K562 (cell line): Measurements from ENCODE around the gene SH3BP5. TPM values are rescaled to one million over a fixed set of nuclear protein-coding genes. Genes with fewer than 3 reads are reported as not detected.
A peak's percentile ranks its signal among the peaks of the same experiment; 100 is the strongest.

Experiments
- ATAC-seq: fragments of 200-7000 bp; cut with Tn5 transposase; 3 replicates; pipeline ENCODE4 v1.9.1; 2020; ENCODE audit warnings: moderate library complexity
- BruUV-seq: library from RNA; stranded (reverse); fragments of 400-500 nt; replicated peaks from 2 replicates; lab custom pipeline; 2021; lab: Mats Ljungman, UMichigan
- CTCF ChIA-PET: fragments of 300-600 bp; formaldehyde crosslinking; extraction: SDS; loops from one replicate; lab custom pipeline; 2021; ENCODE audit warnings: low intra/inter-chr PET ratio; lab: Yijun Ruan, JAX
- POLR2A ChIA-PET: fragments of 300-600, 350-650 bp; sonication (Branson Sonifier 250); formaldehyde crosslinking; extraction: SDS; loops from one replicate; lab custom pipeline; 2021; ENCODE audit warnings: antibody characterized with exemption, inconsistent platforms; lab: Yijun Ruan, JAX
- DNase-seq, 4 experiments: peaks; one replicate each; pipeline versions ENCODE4 v3.0.0 to v3.0.0-alpha.2; 2011 to 2018; ENCODE audit warnings: low spot score in 3 of 4, mixed read lengths in 3 of 4; ENCODE audit errors: extremely low read depth in 1 of 4
- FAIRE-seq: peaks from 2 replicates; lab custom pipeline; 2011; peaks lifted over from hg19 to GRCh38; lab: Jason Lieb, UNC
- H2AFZ ChIP-seq: 2 replicates; pipeline ENCODE4 v1.6.0; 2011; ENCODE audit warnings: low read depth, low read length, control low read depth, inconsistent platforms
- H3K27ac ChIP-seq: fragments of 200-600 bp; 3 replicates; pipeline ENCODE4 v1.8.0; 2011; ENCODE audit warnings: low read depth, mild to moderate bottlenecking, control low read depth, inconsistent platforms, low read length, moderate library complexity, mixed read lengths; ENCODE audit errors: extremely low read depth
- H3K27me3 ChIP-seq, 2 experiments: fragments of 300-600 bp in 1 of 2; 2 replicates in 1 of 2; 3 replicates in 1 of 2; pipeline versions ENCODE4 v1.6.0 to v1.8.0; 2011; ENCODE audit warnings: inconsistent platforms in 2 of 2, low read length in 2 of 2, mild to moderate bottlenecking in 1 of 2, mixed read lengths in 1 of 2, moderate library complexity in 1 of 2; ENCODE audit not compliant: control insufficient read depth in 2 of 2, insufficient read depth in 2 of 2
- H3K36me3 ChIP-seq: fragments of 300-600 bp; 3 replicates; pipeline ENCODE4 v1.8.0; 2011; ENCODE audit warnings: mild to moderate bottlenecking, low read length, inconsistent platforms; ENCODE audit not compliant: control insufficient read depth, insufficient read depth
- H3K4me1 ChIP-seq, 2 experiments: fragments of 200-600 bp in 1 of 2; replicated peaks in 1 of 2; 2 replicates in 1 of 2; 3 replicates in 1 of 2; pipeline versions ENCODE4 v1.5.1 to v1.8.0; 2011; ENCODE audit warnings: inconsistent platforms in 2 of 2, low read length in 2 of 2, mild to moderate bottlenecking in 1 of 2, mixed read lengths in 1 of 2, moderate library complexity in 1 of 2; ENCODE audit not compliant: control insufficient read depth in 2 of 2, insufficient read depth in 2 of 2
- H3K4me2 ChIP-seq: 2 replicates; pipeline ENCODE4 v1.6.1; 2011; ENCODE audit warnings: low read length, control low read depth, inconsistent platforms, mixed read lengths; ENCODE audit not compliant: insufficient read depth
- H3K4me3 ChIP-seq: fragments of 200-600 bp; sonication (generic), shearing (Covaris generic); 2 replicates; pipeline ENCODE4 v1.5.1; 2016; ENCODE audit warnings: control low read depth, inconsistent platforms
- H3K79me2 ChIP-seq: fragments of 200-600 bp; 3 replicates; pipeline ENCODE4 v1.8.0; 2011; ENCODE audit warnings: low read length, inconsistent platforms; ENCODE audit not compliant: control insufficient read depth, insufficient read depth
- H3K9ac ChIP-seq, 2 experiments: 2 replicates each; pipeline versions ENCODE4 v1.6.0 to v1.6.1; 2011; ENCODE audit warnings: low read depth in 2 of 2, low read length in 2 of 2, control low read depth in 1 of 2, inconsistent platforms in 1 of 2, mild to moderate bottlenecking in 1 of 2, mixed read lengths in 1 of 2; ENCODE audit not compliant: insufficient read depth in 1 of 2
- H3K9me1 ChIP-seq: one replicate; pipeline ENCODE4 v1.6.0; 2011; ENCODE audit warnings: inconsistent platforms, mild to moderate bottlenecking, low read length, moderate library complexity; ENCODE audit not compliant: control insufficient read depth, insufficient read depth
- H3K9me3 ChIP-seq: replicated peaks from 2 replicates; pipeline ENCODE4 v1.5.1; 2011; ENCODE audit warnings: low read depth, low read length, inconsistent platforms; ENCODE audit not compliant: control insufficient read depth, insufficient read depth
- H4K20me1 ChIP-seq: replicated peaks from 2 replicates; pipeline ENCODE4 v1.6.1; 2011; ENCODE audit warnings: low read length, inconsistent platforms, mixed read lengths; ENCODE audit not compliant: control insufficient read depth, insufficient read depth
- C11orf30 ChIP-seq: fragments of 450-650 bp; IDR thresholded peaks from 2 replicates; pipeline ENCODE4 v1.6.1; 2016; ENCODE audit warnings: low read depth, mild to moderate bottlenecking
- DPF2 ChIP-seq: fragments of 450-650 bp; IDR thresholded peaks from 2 replicates; pipeline ENCODE4 v1.6.1; 2016
- HOXB6 ChIP-seq: fragments of 250-450 bp; sonication (Bioruptor Pico); IDR thresholded peaks from 2 replicates; pipeline ENCODE4 v1.5.1; 2022; ENCODE audit warnings: mild to moderate bottlenecking, borderline replicate concordance
- MAFF ChIP-seq: IDR thresholded peaks from 2 replicates; pipeline ENCODE4 v1.6.1; 2012; ENCODE audit warnings: low read length, improper control_type of control experiment
- MAFG ChIP-seq: fragments of 450-650 bp; conservative IDR thresholded peaks from 2 replicates; pipeline ENCODE4 v1.6.1; 2016; ENCODE audit warnings: missing genetic modification characterization, missing compliant biosample characterization
- MAFK ChIP-seq: IDR thresholded peaks from 2 replicates; pipeline ENCODE4 v1.6.1; 2011; ENCODE audit warnings: low read length, improper control_type of control experiment
- MTA2 ChIP-seq: fragments of 450-650 bp; IDR thresholded peaks from 2 replicates; pipeline ENCODE4 v1.6.1; 2016; ENCODE audit warnings: low read depth
- MTA3 ChIP-seq: fragments of 450-650 bp; formaldehyde crosslinking; IDR thresholded peaks from 2 replicates; pipeline ENCODE4 v1.6.1; 2017; ENCODE audit warnings: mild to moderate bottlenecking, borderline replicate concordance
- RB1 ChIP-seq: fragments of 450-650 bp; IDR thresholded peaks from 2 replicates; pipeline ENCODE4 v1.6.1; 2017; ENCODE audit warnings: low read depth, mild to moderate bottlenecking
- TSC22D4 ChIP-seq: fragments of 450-650 bp; IDR thresholded peaks from 2 replicates; pipeline ENCODE4 v1.6.1; 2016; ENCODE audit warnings: missing genetic modification characterization, missing biosample characterization, control low read depth
- ZNF316 ChIP-seq: fragments of 450-650 bp; IDR thresholded peaks from 2 replicates; pipeline ENCODE4 v1.6.1; 2016
- in situ Hi-C: fragments of 300-500 bp; cut with MboI; formaldehyde crosslinking; loops from 4 replicates; pipeline ENCODE4 v1.15.0; 2018; ENCODE audit warnings: inconsistent platforms, mixed read lengths
- intact Hi-C: fragments of 100-400 bp; cut with micrococcal nuclease; formaldehyde crosslinking; loops from 2 replicates; pipeline ENCODE4 v1.14.2; 2022
- polyA plus RNA-seq, 8 experiments: library from polyadenylated mRNA; depleted of rRNA in 4 of 8; stranded (reverse) in 5 of 8; unstranded in 3 of 8; fragments of >200 nt; fragmentation: Nextera tagmentation in 2 of 8; fragmentation: Illumina TruSeq in 1 of 8; extraction: Ambion mirVana in 2 of 8; extraction: Trizol in 1 of 8; gene quantifications; 2 replicates each; pipeline versions ENCODE4 v1.2.1 to v1.2.3, GENCODE V29; 2011 to 2014; ENCODE audit warnings: inconsistent platforms in 1 of 8, missing spikeins in 1 of 8
- total RNA-seq, 7 experiments: library from RNA; depleted of rRNA in 6 of 7; stranded (reverse); fragments of >200 nt in 6 of 7; fragmentation: Illumina TruSeq in 2 of 7; extraction: Trizol in 2 of 7; gene quantifications; 2 replicates each; pipeline versions ENCODE4 v1.2.1 to v1.2.3, GENCODE V29; 2011 to 2021; ENCODE audit warnings: low replicate concordance in 1 of 7
- TF ChIP-seq, protein P1 (sequence below): IDR thresholded peaks from 2 replicates; pipeline ENCODE4 v1.6.1; 2012; ENCODE audit warnings: low read depth, low read length, improper control_type of control experiment, borderline replicate concordance
- TF ChIP-seq, protein P2 (sequence below), 2 experiments: fragments of 250-450 bp in 1 of 2; fragments of 450-650 bp in 1 of 2; sonication (Bioruptor Pico) in 1 of 2; IDR thresholded peaks; 2 replicates each; pipeline versions ENCODE4 v1.6.1 to v1.8.0; 2016 to 2021; ENCODE audit warnings: mild to moderate bottlenecking in 2 of 2, moderate library complexity in 2 of 2, missing compliant biosample characterization in 1 of 2, missing genetic modification characterization in 1 of 2
- TF ChIP-seq, protein P3 (sequence below): fragments of 250-450 bp; sonication (Bioruptor Pico); IDR thresholded peaks from 2 replicates; pipeline ENCODE4 v1.8.0; 2021; ENCODE audit warnings: moderate library complexity, mild to moderate bottlenecking, inconsistent platforms

The SH3BP5 gene
- total and polyA plus RNA-seq, 9 of the 15 experiments (the other 6 are each of a cell fraction or from before 2014, with no cell fraction given), result 2.9 to 29.0 (median 14.9) TPM

DNA sequence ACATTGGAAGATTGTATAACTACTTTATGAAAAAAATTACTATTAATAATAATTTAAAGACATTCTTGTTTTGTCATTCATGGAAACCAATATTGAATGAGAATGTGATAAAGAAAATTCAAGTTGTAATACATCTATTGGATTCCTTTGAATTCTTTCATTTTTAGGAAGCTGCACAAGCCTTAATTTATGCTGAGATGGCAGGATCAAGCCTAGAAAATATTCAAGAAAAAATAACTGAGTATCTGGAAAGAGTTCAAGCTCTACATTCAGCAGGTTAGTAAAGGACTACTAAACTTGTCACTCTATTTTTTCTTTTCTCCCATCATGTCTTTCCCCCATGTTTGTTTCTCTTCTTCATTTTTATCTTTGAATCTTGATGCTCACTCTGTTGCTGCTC lies 120.4 kb downstream of the SH3BP5 start:
- DNase-seq, result no peak
- peaks cover 42% of the 10 kb centered on the region for H3K79me2 ChIP-seq
- FAIRE-seq, result no peak
- H3K27me3 ChIP-seq, result no peaks in the 10 kb centered on the region
- no peaks in the 10 kb centered on the region for H3K9me3 ChIP-seq
- no peak overlapping the region for H3K4me3 ChIP-seq
- intact Hi-C loops, result no loop called here
- BruUV-seq, result no TSS peak
- no peak overlapping the region for H3K9ac ChIP-seq
- peaks cover 76% of the 10 kb centered on the region for H3K36me3 ChIP-seq
- no peaks in the 10 kb centered on the region for H3K9me1 ChIP-seq
- in situ Hi-C loops, result loop anchor here (25.0 kb wide), 1 partner anchor 1325 kb away; no protein-coding TSS in a partner anchor
- no peak overlapping the region for H3K4me2 ChIP-seq
- POLR2A ChIA-PET, result interaction anchor here (1.7 kb wide), 1 partner anchor 10 kb away, joined by 8 read pairs; no protein-coding TSS in a partner anchor
- H3K4me1 ChIP-seq, result peaks cover 4 to 6% of the 10 kb centered on the region in 2 experiments; a peak in 2 of 5 replicates
- no peak overlapping the region for H2AFZ ChIP-seq
- no peak for TF ChIP-seq DPF2
- TF ChIP-seq HOXB6, result no peak
- TF ChIP-seq MAFK, result peak; percentile 60
- peak; percentile 64 for TF ChIP-seq MAFF
- TF ChIP-seq, protein P1, sequence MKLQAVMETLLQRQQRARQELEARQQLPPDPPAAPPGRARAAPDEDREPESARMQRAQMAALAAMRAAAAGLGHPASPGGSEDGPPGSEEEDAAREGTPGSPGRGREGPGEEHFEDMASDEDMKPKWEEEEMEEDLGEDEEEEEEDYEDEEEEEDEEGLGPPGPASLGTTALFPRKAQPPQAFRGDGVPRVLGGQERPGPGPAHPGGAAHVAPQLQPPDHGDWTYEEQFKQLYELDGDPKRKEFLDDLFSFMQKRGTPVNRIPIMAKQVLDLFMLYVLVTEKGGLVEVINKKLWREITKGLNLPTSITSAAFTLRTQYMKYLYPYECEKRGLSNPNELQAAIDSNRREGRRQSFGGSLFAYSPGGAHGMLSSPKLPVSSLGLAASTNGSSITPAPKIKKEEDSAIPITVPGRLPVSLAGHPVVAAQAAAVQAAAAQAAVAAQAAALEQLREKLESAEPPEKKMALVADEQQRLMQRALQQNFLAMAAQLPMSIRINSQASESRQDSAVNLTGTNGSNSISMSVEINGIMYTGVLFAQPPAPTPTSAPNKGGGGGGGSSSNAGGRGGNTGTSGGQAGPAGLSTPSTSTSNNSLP, result no peak
- TF ChIP-seq, protein P2, sequence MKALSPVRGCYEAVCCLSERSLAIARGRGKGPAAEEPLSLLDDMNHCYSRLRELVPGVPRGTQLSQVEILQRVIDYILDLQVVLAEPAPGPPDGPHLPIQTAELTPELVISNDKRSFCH (CRISPR knock-in tag; IDR thresholded peaks at IDR 0.05), result no peak
- TF ChIP-seq, protein P2 (tag; IDR thresholded peaks at IDR 0.05), result no peak
- TF ChIP-seq, protein P3, sequence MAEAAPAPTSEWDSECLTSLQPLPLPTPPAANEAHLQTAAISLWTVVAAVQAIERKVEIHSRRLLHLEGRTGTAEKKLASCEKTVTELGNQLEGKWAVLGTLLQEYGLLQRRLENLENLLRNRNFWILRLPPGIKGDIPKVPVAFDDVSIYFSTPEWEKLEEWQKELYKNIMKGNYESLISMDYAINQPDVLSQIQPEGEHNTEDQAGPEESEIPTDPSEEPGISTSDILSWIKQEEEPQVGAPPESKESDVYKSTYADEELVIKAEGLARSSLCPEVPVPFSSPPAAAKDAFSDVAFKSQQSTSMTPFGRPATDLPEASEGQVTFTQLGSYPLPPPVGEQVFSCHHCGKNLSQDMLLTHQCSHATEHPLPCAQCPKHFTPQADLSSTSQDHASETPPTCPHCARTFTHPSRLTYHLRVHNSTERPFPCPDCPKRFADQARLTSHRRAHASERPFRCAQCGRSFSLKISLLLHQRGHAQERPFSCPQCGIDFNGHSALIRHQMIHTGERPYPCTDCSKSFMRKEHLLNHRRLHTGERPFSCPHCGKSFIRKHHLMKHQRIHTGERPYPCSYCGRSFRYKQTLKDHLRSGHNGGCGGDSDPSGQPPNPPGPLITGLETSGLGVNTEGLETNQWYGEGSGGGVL (CRISPR knock-in tag), result no peak
- peak; percentile 83 for TF ChIP-seq ZNF316
- TF ChIP-seq MAFG (tag), result peak; percentile 60; the same call in 1 of the 2 replicates
- no peak for TF ChIP-seq TSC22D4 (tag)
- TF ChIP-seq MTA3, result no peak
- no peak for TF ChIP-seq RB1
- peak; percentile 82 for TF ChIP-seq C11orf30
- no peak for TF ChIP-seq MTA2
- no peak for ATAC-seq
- no peaks in the 10 kb centered on the region; the same call in none of the 2 replicates for H4K20me1 ChIP-seq
- no peak overlapping the region for H3K27ac ChIP-seq
- CTCF ChIA-PET, result no interaction called here
